Prostate gland (tissue), 2 donors: ENCODE data around the gene ARSJ. TPM values are rescaled to one million over a fixed set of nuclear protein-coding genes. Genes with fewer than 3 reads are reported as not detected.
A peak's percentile ranks its signal among the peaks of the same experiment; 100 is the strongest.

ENCODE experiments used
- DNase-seq: peaks from one replicate; pipeline ENCODE4 v3.0.0-alpha.2; 2019; ENCODE audit warnings: low spot score
- H3K27ac ChIP-seq, 2 donors: fragments of 200-600 bp; sonication (generic); 2 replicates each; pipeline ENCODE4 v1.5.1; 2017 to 2019
- H3K27me3 ChIP-seq: fragments of 200-600 bp; sonication (generic); replicated peaks from 2 replicates; pipeline ENCODE4 v1.5.1; 2019; ENCODE audit not compliant: insufficient read depth
- H3K36me3 ChIP-seq, 2 donors: fragments of 200-600 bp; sonication (generic); 1 replicate in 1 of 2; 2 replicates in 1 of 2; pipeline versions ENCODE4 v1.5.1 to v1.8.1; 2017 to 2019
- H3K4me1 ChIP-seq: fragments of 200-600 bp; sonication (generic); replicated peaks from 2 replicates; pipeline ENCODE4 v1.5.1; 2019
- H3K4me3 ChIP-seq, 2 donors: fragments of 200-600 bp; sonication (generic); 2 replicates each; pipeline ENCODE4 v1.5.1; 2017 to 2019
- H3K9me3 ChIP-seq: fragments of 200-600 bp; sonication (generic); 2 replicates; pipeline ENCODE4 v1.5.1; 2017
- CTCF ChIP-seq, 4 experiments: fragments of 200-600 bp in 2 of 4; fragments of 450-650 bp in 2 of 4; sonication (generic) in 2 of 4; IDR thresholded peaks; 1 replicate in 3 of 4; 2 replicates in 1 of 4; pipeline ENCODE4 v1.5.1; 2016 to 2019; ENCODE audit warnings: antibody characterized with exemption in 4 of 4, mild to moderate bottlenecking in 2 of 4, moderate library complexity in 2 of 4
- POLR2A ChIP-seq: fragments of 450-650 bp; IDR thresholded peaks from one replicate; pipeline ENCODE4 v1.6.1; 2016; ENCODE audit warnings: antibody characterized with exemption, mild to moderate bottlenecking
- POLR2AphosphoS5 ChIP-seq: sonication (generic); formaldehyde crosslinking; IDR thresholded peaks from one replicate; pipeline ENCODE4 v1.6.1; 2017; ENCODE audit warnings: antibody characterized with exemption
- WGBS: methylation state at CpG from one replicate; pipeline ENCODE4 v1.1.5; 2018; 5-methylcytosine and 5-hydroxymethylcytosine counted together
- intact Hi-C: fragments of 100-400 bp; cut with DNase I; formaldehyde crosslinking; loops from one replicate; pipeline ENCODE4 v1.14.2; 2022
- total RNA-seq, 2 donors: library from RNA; depleted of rRNA; stranded (reverse); fragments of >200 nt; gene quantifications; one replicate each; pipeline ENCODE4 v1.1.0, GENCODE V29; 2016

The ARSJ gene
- total RNA-seq, 2 donors from 2014 or later: 8.8 to 12.5 TPM

DNA sequence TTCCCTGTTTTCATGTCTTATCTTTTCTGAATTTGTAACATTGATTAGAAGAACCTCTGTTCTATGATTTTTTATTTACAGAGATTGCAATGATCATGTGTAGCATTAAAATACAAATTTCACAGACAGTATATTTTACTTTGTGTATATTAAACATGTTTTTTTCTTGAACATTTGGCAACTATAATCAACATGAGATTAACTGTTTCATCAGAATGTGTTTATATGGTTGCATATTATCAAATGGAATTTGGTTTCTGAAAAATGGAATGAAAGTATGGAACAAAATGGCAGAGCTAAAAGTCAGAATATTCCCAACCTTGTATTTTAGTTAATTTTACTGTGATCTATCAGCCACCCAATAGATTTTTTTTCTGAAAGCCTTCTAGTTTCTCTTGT, 19.9 kb downstream of the ARSJ start:
- Histone ChIP-seq H3K4me1 (no peaks in the 10 kb centered on the region), H3K27me3 (no peaks in the 10 kb centered on the region), H3K36me3 (no peaks in the 10 kb centered on the region), H3K27ac (peak overlapping the region; percentile 3 to 55), H3K4me3 (no peak overlapping the region), H3K9me3 (no peaks in the 10 kb centered on the region)
- no peak for DNase-seq
- TF ChIP-seq POLR2A (no peak), POLR2AphosphoS5 (no peak), CTCF (IDR thresholded peaks at IDR 0.05) (no peak)
- intact Hi-C loops: loop anchor here (5.0 kb wide), 1 partner anchor 113 kb away; no protein-coding TSS in a partner anchor

DNA sequence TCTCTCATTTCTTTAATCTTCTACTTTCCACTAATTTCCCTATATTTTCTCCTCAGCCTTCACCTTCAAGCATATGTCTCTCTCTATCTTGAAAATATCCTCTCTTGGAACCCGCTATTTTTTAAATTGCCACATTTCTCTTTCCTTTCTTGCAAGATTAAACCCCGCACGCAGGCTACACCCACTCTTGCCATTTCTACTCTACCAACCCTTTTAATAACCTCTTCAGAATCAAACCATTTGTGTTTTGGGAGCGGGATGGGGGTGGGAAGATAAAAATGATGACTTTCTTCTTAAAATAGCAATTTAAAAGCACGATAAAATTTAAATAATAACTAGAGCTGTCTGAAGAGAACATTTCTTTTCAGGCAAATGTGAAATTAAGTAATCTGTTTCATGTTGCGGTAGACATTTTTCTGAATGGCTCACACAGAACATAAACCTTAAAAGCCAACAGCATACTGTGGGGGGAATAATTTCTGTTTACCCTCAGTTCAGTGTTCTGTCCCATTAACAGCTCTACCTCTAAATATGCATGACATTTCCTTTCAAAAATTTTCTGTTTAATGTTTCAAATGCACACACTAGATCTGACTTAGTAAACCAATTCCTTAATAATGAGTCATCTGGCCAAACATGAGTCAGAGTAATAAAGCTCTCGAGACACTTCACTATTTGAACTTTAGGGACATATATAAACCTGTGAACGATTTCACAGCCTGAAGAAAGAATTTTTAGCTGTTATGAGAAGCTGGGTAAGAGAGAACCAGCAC, 20.5 kb downstream of the ARSJ start:
- TF ChIP-seq CTCF (IDR thresholded peaks at IDR 0.05): no peak
- TF ChIP-seq POLR2AphosphoS5: peak; percentile 80
- Histone ChIP-seq H3K27ac (peak overlapping the region; percentile 3 to 55), H3K9me3 (no peaks in the 10 kb centered on the region), H3K27me3 (no peaks in the 10 kb centered on the region), H3K36me3 (no peaks in the 10 kb centered on the region), H3K4me1 (no peaks in the 10 kb centered on the region), H3K4me3 (no peak overlapping the region)
- peak; percentile 32 for DNase-seq
- 48% methylated on average over 8 of the region's 8 CpGs for WGBS
- intact Hi-C loops: loop anchor here (5.0 kb wide), 1 partner anchor 113 kb away; no protein-coding TSS in a partner anchor

GRCh38 chr4:113957956-113958355, 21.5 kb downstream of the ARSJ start:
- H3K4me3 ChIP-seq: no peak overlapping the region
- no peaks in the 10 kb centered on the region for H3K36me3 ChIP-seq
- no peaks in the 10 kb centered on the region for H3K9me3 ChIP-seq
- no peak overlapping the region for H3K27ac ChIP-seq
- H3K27me3 ChIP-seq: no peaks in the 10 kb centered on the region
- intact Hi-C loops: loop anchor here (5.0 kb wide), 1 partner anchor 114 kb away; no protein-coding TSS in a partner anchor
- no peak for DNase-seq
- 87% methylated on average over 3 of the region's 3 CpGs for WGBS
- TF ChIP-seq CTCF (IDR thresholded peaks at IDR 0.05): no peak
- TF ChIP-seq POLR2AphosphoS5: no peak
- no peak for TF ChIP-seq POLR2A
- H3K4me1 ChIP-seq: no peaks in the 10 kb centered on the region

- TF ChIP-seq POLR2AphosphoS5: no peak
- no peak for TF ChIP-seq CTCF (IDR thresholded peaks at IDR 0.05)
- no peak for TF ChIP-seq POLR2A
- DNase-seq: no peak
- Histone ChIP-seq H3K4me1 (no peaks in the 10 kb centered on the region), H3K36me3 (no peaks in the 10 kb centered on the region), H3K9me3 (no peaks in the 10 kb centered on the region), H3K4me3 (no peak overlapping the region), H3K27ac (no peak overlapping the region), H3K27me3 (no peaks in the 10 kb centered on the region)
- 83% methylated on average over 3 of the region's 3 CpGs for WGBS
- intact Hi-C loops: loop anchor here (5.0 kb wide), 1 partner anchor 116 kb away; no protein-coding TSS in a partner anchor
Observed at GRCh38 chr4:113955948-113956347, 23.5 kb downstream of the ARSJ start.

DNA sequence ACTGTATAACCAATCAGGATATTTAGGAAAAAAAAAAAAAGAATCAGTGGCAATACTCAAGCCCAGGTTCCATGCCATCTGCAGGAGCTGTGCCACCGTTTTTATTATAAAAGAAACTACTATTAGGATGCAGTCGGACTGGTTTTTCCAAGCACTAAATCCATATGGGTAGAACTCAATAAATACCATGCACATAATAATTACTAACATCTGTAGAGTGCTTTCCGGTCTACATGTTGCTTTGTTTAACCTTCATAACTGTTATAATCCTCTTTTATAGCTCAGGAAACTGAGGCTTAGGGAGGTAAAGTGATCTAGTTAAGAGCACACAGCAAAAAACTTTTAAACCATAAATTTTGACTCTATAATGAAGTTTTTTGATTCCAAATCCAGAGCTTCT, 24.0 kb downstream of the ARSJ start:
- intact Hi-C loops: loop anchor here (5.0 kb wide), 1 partner anchor 117 kb away; no protein-coding TSS in a partner anchor
- WGBS: 52% methylated on average over 3 of the region's 3 CpGs
- H3K4me1 ChIP-seq: no peaks in the 10 kb centered on the region
- H3K36me3 ChIP-seq: no peaks in the 10 kb centered on the region
- no peak overlapping the region for H3K4me3 ChIP-seq
- DNase-seq: no peak
- no peak for TF ChIP-seq POLR2A
- no peak for TF ChIP-seq POLR2AphosphoS5
- TF ChIP-seq CTCF (IDR thresholded peaks at IDR 0.05): no peak
- no peaks in the 10 kb centered on the region for H3K9me3 ChIP-seq
- H3K27ac ChIP-seq: no peak overlapping the region
- H3K27me3 ChIP-seq: no peaks in the 10 kb centered on the region
